ENCODE measurements around the gene WWOX.

Gene WWOX

GRCh38 chr16:79062336-79062735 is 962.9 kb downstream of the WWOX start:
- no peak overlapping the region for H3K27ac ChIP-seq
- no peak for TF ChIP-seq CTCF (IDR thresholded peaks at IDR 0.05)
- no peak for DNase-seq (ENCODE audit: low spot score)
- no peak overlapping the region for H3K4me3 ChIP-seq

GRCh38 chr16:79062821-79063220 is 963.4 kb downstream of the WWOX start:
- Histone ChIP-seq H3K4me3 (no peak overlapping the region), H3K27ac (no peak overlapping the region)
- TF ChIP-seq CTCF (IDR thresholded peaks at IDR 0.05), result no peak
- DNase-seq (ENCODE audit: low spot score), result no peak

- no peak for TF ChIP-seq CTCF (IDR thresholded peaks at IDR 0.05)
- no peak overlapping the region for H3K27ac ChIP-seq
- DNase-seq (ENCODE audit: low spot score), result no peak
- no peak overlapping the region for H3K4me3 ChIP-seq
Observed at GRCh38 chr16:79064256-79064972, 965.0 kb downstream of the WWOX start.

GRCh38 chr16:79066561-79066960 is 967.1 kb downstream of the WWOX start:
- no peak overlapping the region for H3K27ac ChIP-seq
- TF ChIP-seq CTCF (IDR thresholded peaks at IDR 0.05), result no peak
- H3K4me3 ChIP-seq, result no peak overlapping the region
- DNase-seq (ENCODE audit: low spot score), result no peak

- H3K27ac ChIP-seq, result no peak overlapping the region
- no peak for DNase-seq (ENCODE audit: low spot score)
- no peak for TF ChIP-seq CTCF (IDR thresholded peaks at IDR 0.05)
- no peak overlapping the region for H3K4me3 ChIP-seq
Observed at GRCh38 chr16:79067600-79067999, 968.1 kb downstream of the WWOX start.

- no peak overlapping the region for H3K27ac ChIP-seq
Observed at GRCh38 chr16:79069121-79069520, 969.7 kb downstream of the WWOX start.

More at GRCh38 chr16:79069121-79069520, 969.7 kb downstream of the WWOX start:
- no peak for DNase-seq (ENCODE audit: low spot score)
- no peak overlapping the region for H3K4me3 ChIP-seq
- no peak for TF ChIP-seq CTCF (IDR thresholded peaks at IDR 0.05)

Measured in coronary artery (tissue), 2 donors.